Stimulated activated CD8-positive, alpha-beta memory T cell treated with anti-CD3 and anti-CD28 coated beads, Interleukin-15, amount 100 ng/mL, for 4 hours (primary cell): Measurements from ENCODE around the gene BAHCC1.

Experiments used
- DNase-seq, 2 donors: peaks; one replicate each; pipeline ENCODE4 v3.0.0-alpha.2; 2020; ENCODE audit warnings: low read depth in 2 of 2

Gene BAHCC1

DNA sequence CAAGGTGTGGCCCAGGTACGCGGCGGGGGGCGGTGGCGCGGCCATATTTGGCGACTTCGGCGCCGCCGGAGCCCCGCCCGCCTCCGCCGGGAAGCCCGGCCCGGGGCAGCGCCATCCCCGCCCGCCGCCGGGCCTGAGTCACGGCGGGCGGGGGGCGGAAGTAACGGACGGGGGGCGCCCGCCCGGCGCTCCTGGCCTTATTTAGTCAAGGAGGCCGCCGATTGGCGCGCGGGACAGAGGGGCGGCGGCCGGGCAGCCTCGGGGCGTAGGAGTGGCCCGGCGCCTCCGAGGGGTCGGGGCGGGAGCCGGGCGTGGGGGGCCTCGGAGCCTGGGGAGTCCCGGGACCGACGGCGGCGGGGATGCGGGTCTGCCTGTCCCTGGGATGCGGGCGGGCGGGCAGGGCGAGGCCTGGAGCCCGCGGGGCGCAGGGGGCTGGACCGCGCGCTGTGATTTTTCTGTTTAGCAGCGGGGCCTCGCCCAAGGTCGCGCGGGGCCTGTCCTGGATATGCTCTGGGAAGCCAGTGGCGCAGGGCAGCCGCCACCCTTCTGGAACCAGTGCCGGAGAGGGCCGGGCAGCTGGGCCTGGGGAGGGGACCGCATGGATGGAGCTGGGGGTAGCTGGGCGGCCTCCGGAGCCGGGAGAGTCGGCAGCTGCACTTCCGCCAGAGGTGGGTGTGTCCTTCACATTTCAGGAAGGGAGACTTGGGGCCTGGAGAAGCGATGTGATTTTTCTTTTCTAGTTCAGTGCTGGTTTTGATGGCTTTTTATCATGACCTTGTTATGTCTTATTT is 119.7 kb downstream of the BAHCC1 start:
- peak; percentile 53 to 64 for DNase-seq

DNA sequence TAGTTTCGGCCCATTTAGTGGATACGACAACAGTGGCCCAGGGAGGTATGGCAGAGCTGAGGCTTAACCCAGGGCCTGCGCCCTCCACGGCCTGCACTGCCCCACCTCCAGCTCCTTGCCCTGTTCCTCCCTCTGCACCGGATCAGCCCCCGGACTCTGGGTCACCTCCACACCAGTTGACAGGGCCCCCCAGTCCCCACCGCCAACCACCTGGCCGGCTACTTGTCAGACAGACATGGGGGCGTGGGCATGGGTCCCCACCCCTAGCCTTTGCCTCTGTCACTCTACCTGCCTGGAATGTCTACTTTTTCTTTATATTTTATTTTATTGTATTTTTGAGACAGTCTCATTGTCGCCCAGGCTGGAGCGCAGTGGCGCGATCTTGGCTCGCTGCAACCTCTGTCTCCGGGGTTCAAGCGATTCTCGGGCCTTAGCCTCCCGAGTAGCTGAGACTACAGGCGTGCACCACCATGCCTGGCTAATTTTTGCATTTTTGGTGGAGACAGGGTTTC is 120.3 kb downstream of the BAHCC1 start:
- no peak for DNase-seq
